H1 (cell line): Measurements from ENCODE around the gene MYH11. TPM values are rescaled to one million over a fixed set of nuclear protein-coding genes. Genes with fewer than 3 reads are reported as not detected.

Experiments
- CTCF ChIA-PET: fragments of 300-600 bp; sonication (Branson Sonifier 250); formaldehyde crosslinking; loops from one replicate; lab custom pipeline; 2021; ENCODE audit not compliant: partially characterized antibody; lab: Charles Lee
- POLR2A ChIA-PET: fragments of 300-600 bp; sonication (Branson Sonifier 250); formaldehyde crosslinking; loops from one replicate; lab custom pipeline; 2021; ENCODE audit warnings: inconsistent platforms; ENCODE audit not compliant: partially characterized antibody; lab: Charles Lee
- DNase-seq, 2 experiments: peaks; one replicate each; pipeline versions ENCODE4 v3.0.0 to v3.0.0-alpha.2; 2010 to 2022; ENCODE audit warnings: low spot score in 2 of 2, low read depth in 1 of 2, mixed read lengths in 1 of 2
- FAIRE-seq: peaks from 2 replicates; lab custom pipeline; 2011; peaks lifted over from hg19 to GRCh38; lab: Jason Lieb, UNC
- H2AFZ ChIP-seq: 2 replicates; pipeline ENCODE4 v1.8.1; 2012; ENCODE audit warnings: low read length, inconsistent platforms
- H2AK5ac ChIP-seq: 2 replicates; pipeline ENCODE4 v1.6.1; 2013; ENCODE audit warnings: low read depth, low read length
- H2BK120ac ChIP-seq: replicated peaks from 2 replicates; pipeline ENCODE3; 2013; ENCODE audit warnings: low read depth, low read length, inconsistent platforms
- H2BK12ac ChIP-seq: 2 replicates; pipeline ENCODE4 v1.6.1; 2013; ENCODE audit warnings: low read depth, low read length
- H2BK15ac ChIP-seq: 2 replicates; pipeline ENCODE4 v1.6.1; 2013; ENCODE audit warnings: low read length
- H2BK20ac ChIP-seq: 2 replicates; pipeline ENCODE4 v1.6.1; 2013; ENCODE audit warnings: low read length
- H2BK5ac ChIP-seq: 2 replicates; pipeline ENCODE4 v1.6.1; 2013; ENCODE audit warnings: low read depth, low read length
- H3K14ac ChIP-seq: 2 replicates; pipeline ENCODE4 v1.6.1; 2013; ENCODE audit warnings: inconsistent platforms; ENCODE audit not compliant: insufficient read length
- H3K18ac ChIP-seq: 2 replicates; pipeline ENCODE4 v1.6.1; 2013; ENCODE audit warnings: low read length; ENCODE audit errors: extremely low read depth
- H3K23ac ChIP-seq: 2 replicates; pipeline ENCODE4 v1.6.1; 2013; ENCODE audit warnings: inconsistent platforms; ENCODE audit not compliant: insufficient read length
- H3K23me2 ChIP-seq: 2 replicates; pipeline ENCODE4 v1.6.1; 2013; ENCODE audit warnings: low read depth, low read length
- H3K27ac ChIP-seq: 2 replicates; pipeline ENCODE4 v1.6.1; 2011; ENCODE audit warnings: low read depth, low read length, inconsistent platforms
- H3K27me3 ChIP-seq, 4 experiments: replicated peaks in 1 of 4; 1 replicate in 1 of 4; 2 replicates in 3 of 4; pipeline versions ENCODE4 v1.6.1 to v1.8.1; 2011 to 2013; ENCODE audit warnings: low read length in 3 of 4, mild to moderate bottlenecking in 3 of 4, inconsistent platforms in 2 of 4, mixed read lengths in 2 of 4, moderate library complexity in 1 of 4; ENCODE audit not compliant: control insufficient read depth in 3 of 4, insufficient read depth in 3 of 4; ENCODE audit errors: extremely low read depth in 1 of 4
- H3K36me3 ChIP-seq, 4 experiments: 2 replicates each; pipeline versions ENCODE4 v1.6.1 to v1.8.1; 2011 to 2013; ENCODE audit warnings: mild to moderate bottlenecking in 4 of 4, low read length in 3 of 4, moderate library complexity in 2 of 4, control low read depth in 1 of 4, inconsistent platforms in 1 of 4; ENCODE audit not compliant: insufficient read depth in 4 of 4, control insufficient read depth in 2 of 4
- H3K4ac ChIP-seq: replicated peaks from 2 replicates; pipeline ENCODE3; 2013; ENCODE audit warnings: low read length, low read depth, mixed read lengths, inconsistent platforms; ENCODE audit not compliant: insufficient read length
- H3K4me1 ChIP-seq, 4 experiments: replicated peaks in 1 of 4; 1 replicate in 1 of 4; 2 replicates in 3 of 4; pipeline versions ENCODE4 v1.6.1 to v1.8.1; 2011 to 2013; ENCODE audit warnings: low read length in 3 of 4, inconsistent platforms in 2 of 4, mixed read lengths in 1 of 4; ENCODE audit not compliant: insufficient read depth in 4 of 4, control insufficient read depth in 3 of 4
- H3K4me2 ChIP-seq, 2 experiments: 2 replicates each; pipeline versions ENCODE4 v1.6.1 to v1.8.1; 2011 to 2013; ENCODE audit warnings: low read depth in 2 of 2, low read length in 2 of 2, control low read depth in 1 of 2, inconsistent platforms in 1 of 2, mild to moderate bottlenecking in 1 of 2; ENCODE audit not compliant: insufficient read depth in 1 of 2
- H3K4me3 ChIP-seq, 4 experiments: fragments of 200-600, 300-600 bp in 1 of 4; sonication (generic), shearing (Covaris generic), sonication (Bioruptor Twin) in 1 of 4; 2 replicates each; pipeline versions ENCODE4 v1.5.1 to v1.8.1; 2011 to 2016; ENCODE audit warnings: low read length in 4 of 4, low read depth in 3 of 4, control low read depth in 2 of 4, inconsistent platforms in 2 of 4, mild to moderate bottlenecking in 2 of 4, mixed read lengths in 1 of 4, moderate library complexity in 1 of 4; ENCODE audit not compliant: insufficient read depth in 2 of 4; ENCODE audit errors: extremely low read depth in 1 of 4
- H3K56ac ChIP-seq: replicated peaks from 2 replicates; pipeline ENCODE3; 2013; ENCODE audit warnings: low read depth, mild to moderate bottlenecking, mixed read lengths, low read length, inconsistent platforms; ENCODE audit not compliant: insufficient read length
- H3K79me1 ChIP-seq: 2 replicates; pipeline ENCODE4 v1.6.1; 2013; ENCODE audit warnings: low read depth, low read length, control low read depth
- H3K79me2 ChIP-seq, 2 experiments: 2 replicates each; pipeline versions ENCODE4 v1.6.1 to v1.8.1; 2012 to 2013; ENCODE audit warnings: low read length in 2 of 2, mild to moderate bottlenecking in 2 of 2, inconsistent platforms in 1 of 2; ENCODE audit not compliant: insufficient read depth in 2 of 2, control insufficient read depth in 1 of 2
- H3K9ac ChIP-seq, 4 experiments: replicated peaks in 1 of 4; 1 replicate in 1 of 4; 2 replicates in 3 of 4; pipeline versions ENCODE4 v1.6.1 to v1.8.1; 2011 to 2013; ENCODE audit warnings: low read depth in 3 of 4, low read length in 3 of 4, control low read depth in 2 of 4, mild to moderate bottlenecking in 2 of 4, moderate library complexity in 2 of 4, inconsistent platforms in 1 of 4; ENCODE audit errors: extremely low read depth in 1 of 4
- H3K9me3 ChIP-seq, 2 experiments: 2 replicates each; pipeline versions ENCODE4 v1.6.1 to v1.8.1; 2012 to 2013; ENCODE audit warnings: mild to moderate bottlenecking in 2 of 2, moderate library complexity in 2 of 2, control low read depth in 1 of 2, inconsistent platforms in 1 of 2, low read depth in 1 of 2, low read length in 1 of 2, mixed read lengths in 1 of 2; ENCODE audit not compliant: insufficient read depth in 2 of 2
- H4K20me1 ChIP-seq, 2 experiments: replicated peaks in 1 of 2; 2 replicates each; pipeline versions ENCODE3 to v1.8.1; 2011 to 2013; ENCODE audit warnings: inconsistent platforms in 2 of 2, low read length in 2 of 2, mild to moderate bottlenecking in 1 of 2; ENCODE audit not compliant: insufficient read depth in 2 of 2, control insufficient read depth in 1 of 2
- H4K5ac ChIP-seq: 2 replicates; pipeline ENCODE4 v1.6.1; 2013; ENCODE audit warnings: low read length, low read depth, mixed read lengths, inconsistent platforms; ENCODE audit not compliant: insufficient read length
- H4K8ac ChIP-seq: 2 replicates; pipeline ENCODE4 v1.8.0; 2013; ENCODE audit warnings: mild to moderate bottlenecking, moderate library complexity, low read length, inconsistent platforms; ENCODE audit not compliant: insufficient read depth; ENCODE audit errors: extremely low read depth
- H4K91ac ChIP-seq: replicated peaks from 2 replicates; pipeline ENCODE3; 2013; ENCODE audit warnings: low read length, mixed read lengths, inconsistent platforms; ENCODE audit not compliant: insufficient read length
- CEBPB ChIP-seq: IDR thresholded peaks from 2 replicates; pipeline ENCODE4 v1.6.1; 2012; ENCODE audit warnings: low read depth, low read length
- EP300 ChIP-seq, 2 experiments: IDR thresholded peaks; 1 replicate in 1 of 2; 2 replicates in 1 of 2; pipeline ENCODE4 v1.6.1; 2011 to 2012; ENCODE audit warnings: low read depth in 2 of 2, low read length in 2 of 2, mild to moderate bottlenecking in 2 of 2, borderline replicate concordance in 1 of 2, inconsistent platforms in 1 of 2, moderate library complexity in 1 of 2
- KDM1A ChIP-seq: fragments of 200-600, 300-600 bp; sonication (generic); IDR thresholded peaks from 2 replicates; pipeline ENCODE4 v1.7.1; 2016; ENCODE audit warnings: mild to moderate bottlenecking, low read length, borderline replicate concordance
- NRF1 ChIP-seq: IDR thresholded peaks from 2 replicates; pipeline ENCODE4 v1.6.1; 2011; ENCODE audit warnings: mild to moderate bottlenecking, low read depth, low read length, improper control_type of control experiment
- RFX5 ChIP-seq: IDR thresholded peaks from 2 replicates; pipeline ENCODE4 v1.6.1; 2011; ENCODE audit warnings: low read depth, low read length, improper control_type of control experiment, borderline replicate concordance
- RNF2 ChIP-seq: fragments of 200-900, 300-1000 bp; sonication (generic); IDR thresholded peaks from 2 replicates; pipeline ENCODE4 v1.7.1; 2016; ENCODE audit warnings: borderline replicate concordance, low read depth, mild to moderate bottlenecking, antibody characterized with exemption, low read length; ENCODE audit not compliant: poor library complexity, severe bottlenecking; ENCODE audit errors: missing control alignments
- SAP30 ChIP-seq: fragments of 300-600 bp; sonication (generic); IDR thresholded peaks from 2 replicates; pipeline ENCODE4 v1.7.1; 2012; ENCODE audit warnings: low read length, moderate library complexity, mild to moderate bottlenecking, inconsistent platforms; ENCODE audit not compliant: insufficient read depth, insufficient replicate concordance
- SIRT6 ChIP-seq: IDR thresholded peaks from one replicate; pipeline ENCODE4 v1.7.1; 2012; ENCODE audit warnings: low read length, inconsistent platforms
- SP1 ChIP-seq: IDR thresholded peaks from 2 replicates; pipeline ENCODE4 v1.6.1; 2011; ENCODE audit warnings: low read depth, low read length
- TAF7 ChIP-seq: optimal IDR thresholded peaks from 2 replicates; pipeline ENCODE3; 2011; ENCODE audit warnings: low read depth, mild to moderate bottlenecking, inconsistent platforms, low read length, moderate library complexity, borderline replicate concordance
- TCF12 ChIP-seq: IDR thresholded peaks from 2 replicates; pipeline ENCODE4 v1.6.1; 2011; ENCODE audit warnings: low read depth, mild to moderate bottlenecking, low read length
- USF2 ChIP-seq: IDR thresholded peaks from 2 replicates; pipeline ENCODE4 v1.6.1; 2011; ENCODE audit warnings: low read length, improper control_type of control experiment
- YY1 ChIP-seq: IDR thresholded peaks from 2 replicates; pipeline ENCODE4 v1.6.1; 2011; ENCODE audit warnings: low read depth, mild to moderate bottlenecking, low read length
- WGBS, 2 experiments: shearing (Covaris generic) in 1 of 2; methylation state at CpG; one replicate each; pipeline versions ENCODE4 v1.1.6 to v1.1.7; 2013 to 2015; ENCODE audit warnings: low lambda C conversion rate in 2 of 2, mixed read lengths in 2 of 2, inconsistent platforms in 1 of 2, low coverage in 1 of 2, missing lambda C conversion rate in 1 of 2; ENCODE audit not compliant: insufficient replicate concordance in 2 of 2, insufficient coverage in 1 of 2, insufficient read length in 1 of 2; ENCODE audit errors: extremely low coverage in 1 of 2, missing lambda C conversion rate in 1 of 2; 5-methylcytosine and 5-hydroxymethylcytosine counted together
- polyA plus RNA-seq, 7 experiments: library from polyadenylated mRNA; depleted of rRNA in 3 of 7; stranded (reverse) in 5 of 7; unstranded in 2 of 7; fragments of >200 nt in 5 of 7; fragments of 200-250 nt in 2 of 7; gene quantifications; 1 replicate in 5 of 7; 2 replicates in 1 of 7; 4 replicates in 1 of 7; pipeline versions ENCODE4 v1.2.1 to v1.2.3, GENCODE V29; 2011 to 2013; ENCODE audit warnings: missing spikeins in 2 of 7, mixed read lengths in 2 of 7
- total RNA-seq: library from RNA; stranded (reverse); fragmentation: NEBNext Ultra II Directional; extraction: Animal tissue kit (Norgen Biotek cat#: 25700); gene quantifications from 2 replicates; pipeline ENCODE4 v1.2.1, GENCODE V29; 2021

The MYH11 gene
- total and polyA plus RNA-seq, 2 of the 8 experiments (the other 6 are each of a cell fraction or from before 2014, with no cell fraction given): 0.11 to 0.78 TPM

- no peak overlapping the region for H4K8ac ChIP-seq
- H2BK12ac ChIP-seq: no peak overlapping the region
- H3K4me2 ChIP-seq: no peak overlapping the region
- H2BK120ac ChIP-seq: no peak overlapping the region
- no peaks in the 10 kb centered on the region for H3K79me2 ChIP-seq
- H4K20me1 ChIP-seq: no peaks in the 10 kb centered on the region
- no peaks in the 10 kb centered on the region for H3K79me1 ChIP-seq
- DNase-seq: no peak
- H2BK20ac ChIP-seq: no peak overlapping the region
- no peak overlapping the region for H3K4ac ChIP-seq
- FAIRE-seq: no peak
- no peaks in the 10 kb centered on the region for H3K27me3 ChIP-seq
- no peak overlapping the region for H2BK15ac ChIP-seq
- H4K5ac ChIP-seq: no peak overlapping the region
- H4K91ac ChIP-seq: no peak overlapping the region
- peaks cover 2 to 7% (median 4%) of the 10 kb centered on the region in 4 experiments; a peak in 5 of 8 replicates for H3K36me3 ChIP-seq
- H3K23me2 ChIP-seq: no peaks in the 10 kb centered on the region
- ChIA-PET CTCF (interaction anchor here (0.6 kb wide), 2 partner anchors 57 to 81 kb away, joined by 3 read pairs; no protein-coding TSS in a partner anchor), POLR2A (no interaction called here)
- H2AFZ ChIP-seq: no peak overlapping the region
- 90% methylated on average over 9 of the region's 10 CpGs; no CpG with 5 or more reads in 1 of the 2 experiments for WGBS, 2 experiments
- H3K56ac ChIP-seq: no peak overlapping the region
- no peak overlapping the region for H3K23ac ChIP-seq
- H3K9ac ChIP-seq: no peak overlapping the region
- no peak overlapping the region for H3K14ac ChIP-seq
- no peaks in the 10 kb centered on the region for H3K9me3 ChIP-seq
- H3K27ac ChIP-seq: no peak overlapping the region
- H3K4me3 ChIP-seq: no peak overlapping the region
- H2BK5ac ChIP-seq: no peak overlapping the region
- no peak overlapping the region for H2AK5ac ChIP-seq
- no peaks in the 10 kb centered on the region; a peak in 1 of 7 replicates for H3K4me1 ChIP-seq
- H3K18ac ChIP-seq: no peak overlapping the region
- TF ChIP-seq SP1 (no peak), TAF7 (no peak), CEBPB (no peak), RNF2 (no peak), NRF1 (no peak), KDM1A (no peak), TCF12 (no peak), EP300 (IDR thresholded peaks at IDR 0.05; ENCODE audit: borderline replicate concordance in 1 of 2, low read depth in 2 of 2, low read length in 2 of 2) (no peak), USF2 (no peak), YY1 (no peak), RFX5 (no peak), SAP30 (no peak), SIRT6 (no peak)
These were observed 180.3 kb downstream of the MYH11 start for GRCh38 chr16:15676506-15676905.
